ENCODE results near the gene C1orf116. TPM values are rescaled to one million over a fixed set of nuclear protein-coding genes. Genes with fewer than 3 reads are reported as not detected.

Gene C1orf116
- total RNA-seq, 1 experiment from 2014 or later: 0.52 TPM

DNA sequence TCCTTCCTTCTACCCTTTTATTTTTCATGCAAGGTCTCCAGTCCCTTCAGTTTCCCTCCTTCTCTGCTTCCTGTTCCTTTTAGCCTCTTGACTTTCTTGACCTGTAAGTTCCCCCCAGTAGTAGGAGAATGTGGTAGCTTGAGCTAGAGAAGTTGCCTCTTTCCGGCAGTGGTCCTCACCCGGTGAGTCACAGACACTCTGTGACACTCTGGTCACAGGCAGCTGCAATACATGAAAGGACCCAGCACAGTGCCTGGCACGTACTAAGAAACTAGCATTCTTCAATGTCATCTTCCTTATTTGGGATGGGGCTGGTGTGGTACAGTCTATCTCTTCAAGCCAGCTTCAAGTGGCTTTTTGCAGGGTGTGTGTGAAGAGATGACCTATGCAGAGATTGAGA, 36.5 kb upstream of the C1orf116 start:
- Histone ChIP-seq H3K36me3 (replicated peaks; ENCODE audit: control insufficient read depth, insufficient read depth, low read length) (peaks cover 13% of the 10 kb centered on the region), H3K4me3 (ENCODE audit: insufficient read depth, low read depth, low read length) (no peak overlapping the region)
- no peak for DNase-seq

GRCh38 chr1:207067665-207068064, 35.1 kb upstream of the C1orf116 start:
- Histone ChIP-seq H3K4me3 (ENCODE audit: insufficient read depth, low read depth, low read length) (no peak overlapping the region), H3K27me3 (ENCODE audit: control insufficient read depth, insufficient read depth, low read length) (no peaks in the 10 kb centered on the region), H3K36me3 (replicated peaks; ENCODE audit: control insufficient read depth, insufficient read depth, low read length) (peaks cover 20% of the 10 kb centered on the region)
- DNase-seq: no peak

More for the DNA sequence above, 36.5 kb upstream of the C1orf116 start:
- no peaks in the 10 kb centered on the region for H3K27me3 ChIP-seq (ENCODE audit: control insufficient read depth, insufficient read depth, low read length)

GRCh38 chr1:207067185-207067584, 34.6 kb upstream of the C1orf116 start:
- DNase-seq: no peak
- Histone ChIP-seq H3K27me3 (ENCODE audit: control insufficient read depth, insufficient read depth, low read length) (no peaks in the 10 kb centered on the region), H3K36me3 (replicated peaks; ENCODE audit: control insufficient read depth, insufficient read depth, low read length) (peaks cover 19% of the 10 kb centered on the region), H3K4me3 (ENCODE audit: insufficient read depth, low read depth, low read length) (no peak overlapping the region)

DNA sequence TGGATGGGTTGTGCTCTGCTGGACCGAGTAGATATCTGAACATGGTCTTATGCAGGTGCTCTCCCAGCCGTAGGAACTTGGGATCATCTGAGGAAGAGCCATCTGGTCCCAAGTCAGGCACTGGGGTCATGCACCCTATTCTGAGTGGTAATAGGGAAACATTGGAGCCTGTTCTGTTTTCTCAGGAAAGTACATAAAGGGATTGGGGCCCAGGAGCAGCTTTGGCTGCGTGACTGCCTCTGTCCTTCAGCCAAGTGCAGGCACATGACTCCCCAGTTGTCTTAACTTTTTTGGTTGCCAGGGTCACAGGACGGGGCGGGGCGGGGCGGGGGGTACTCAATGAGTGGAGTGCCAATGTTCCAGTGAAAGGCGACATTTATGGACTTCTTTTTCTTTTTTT, 32.0 kb upstream of the C1orf116 start:
- H3K4me3 ChIP-seq (ENCODE audit: insufficient read depth, low read depth, low read length): no peak overlapping the region
- peaks cover 15% of the 10 kb centered on the region for H3K36me3 ChIP-seq (replicated peaks; ENCODE audit: control insufficient read depth, insufficient read depth, low read length)
- H3K27me3 ChIP-seq (ENCODE audit: control insufficient read depth, insufficient read depth, low read length): no peaks in the 10 kb centered on the region
- DNase-seq: no peak

- no peak for DNase-seq
- no peak overlapping the region for H3K4me3 ChIP-seq (ENCODE audit: insufficient read depth, low read depth, low read length)
- peaks cover 13% of the 10 kb centered on the region for H3K36me3 ChIP-seq (replicated peaks; ENCODE audit: control insufficient read depth, insufficient read depth, low read length)
- H3K27me3 ChIP-seq (ENCODE audit: control insufficient read depth, insufficient read depth, low read length): no peaks in the 10 kb centered on the region
Measured at GRCh38 chr1:207063014-207063413, 30.5 kb upstream of the C1orf116 start.

DNA sequence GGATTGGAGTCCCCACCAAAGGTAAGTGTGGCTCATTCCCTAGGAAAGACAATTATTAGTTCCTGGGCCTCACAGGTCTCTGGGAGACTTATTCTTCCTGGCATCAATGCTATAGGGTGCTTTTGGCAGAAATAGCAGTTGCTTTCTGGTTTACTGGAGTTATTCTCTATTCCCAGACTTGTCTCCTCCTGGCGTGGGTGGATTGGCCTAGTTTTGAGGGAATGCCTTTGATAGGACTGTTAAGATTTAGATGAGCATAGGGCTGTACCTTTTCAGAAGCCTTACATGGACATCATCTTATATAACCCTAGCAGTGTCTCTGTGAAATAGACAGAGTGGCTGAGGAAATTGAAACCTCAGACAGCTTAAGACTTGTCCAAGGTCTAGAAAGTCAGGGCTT, 29.5 kb upstream of the C1orf116 start:
- Histone ChIP-seq H3K4me3 (ENCODE audit: insufficient read depth, low read depth, low read length) (no peak overlapping the region), H3K36me3 (replicated peaks; ENCODE audit: control insufficient read depth, insufficient read depth, low read length) (peaks cover 13% of the 10 kb centered on the region), H3K27me3 (ENCODE audit: control insufficient read depth, insufficient read depth, low read length) (no peaks in the 10 kb centered on the region)
- no peak for DNase-seq

DNA sequence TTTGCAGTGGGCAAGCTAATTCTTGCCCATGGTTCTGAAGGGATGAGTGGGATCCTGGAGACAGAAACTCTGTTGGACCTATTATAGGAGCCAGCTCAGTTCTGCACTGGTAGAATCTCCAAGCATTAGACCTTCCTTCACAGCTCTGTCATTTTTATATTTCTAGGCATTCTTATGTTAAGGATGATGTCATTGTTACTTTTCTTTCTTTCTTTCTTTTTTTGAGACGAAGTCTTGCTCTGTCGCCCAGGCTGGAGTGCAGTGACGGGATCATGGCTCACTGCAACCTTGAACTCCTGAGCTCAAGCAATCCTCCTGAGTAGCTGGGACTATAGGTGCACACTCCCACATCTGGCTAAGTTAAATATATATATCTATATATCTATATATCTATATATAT, 28.0 kb upstream of the C1orf116 start:
- no peak for DNase-seq
- Histone ChIP-seq H3K4me3 (ENCODE audit: insufficient read depth, low read depth, low read length) (no peak overlapping the region), H3K27me3 (ENCODE audit: control insufficient read depth, insufficient read depth, low read length) (no peaks in the 10 kb centered on the region), H3K36me3 (replicated peaks; ENCODE audit: control insufficient read depth, insufficient read depth, low read length) (peaks cover 11% of the 10 kb centered on the region)

- DNase-seq: no peak
- Histone ChIP-seq H3K36me3 (replicated peaks; ENCODE audit: control insufficient read depth, insufficient read depth, low read length) (peaks cover 11% of the 10 kb centered on the region), H3K27me3 (ENCODE audit: control insufficient read depth, insufficient read depth, low read length) (no peaks in the 10 kb centered on the region), H3K4me3 (ENCODE audit: insufficient read depth, low read depth, low read length) (no peak overlapping the region)
Measured at GRCh38 chr1:207059881-207060280, 27.3 kb upstream of the C1orf116 start.

- Histone ChIP-seq H3K36me3 (replicated peaks; ENCODE audit: control insufficient read depth, insufficient read depth, low read length) (peaks cover 10% of the 10 kb centered on the region), H3K4me3 (ENCODE audit: insufficient read depth, low read depth, low read length) (no peak overlapping the region), H3K27me3 (ENCODE audit: control insufficient read depth, insufficient read depth, low read length) (no peaks in the 10 kb centered on the region)
- DNase-seq: peak; percentile 62
Measured at GRCh38 chr1:207058878-207059867, 26.6 kb upstream of the C1orf116 start.

- H3K27me3 ChIP-seq (ENCODE audit: control insufficient read depth, insufficient read depth, low read length): no peaks in the 10 kb centered on the region
- no peak overlapping the region for H3K4me3 ChIP-seq (ENCODE audit: insufficient read depth, low read depth, low read length)
- peaks cover 6% of the 10 kb centered on the region for H3K36me3 ChIP-seq (replicated peaks; ENCODE audit: control insufficient read depth, insufficient read depth, low read length)
- DNase-seq: no peak
Measured at GRCh38 chr1:207058252-207058651, 25.7 kb upstream of the C1orf116 start.

DNA sequence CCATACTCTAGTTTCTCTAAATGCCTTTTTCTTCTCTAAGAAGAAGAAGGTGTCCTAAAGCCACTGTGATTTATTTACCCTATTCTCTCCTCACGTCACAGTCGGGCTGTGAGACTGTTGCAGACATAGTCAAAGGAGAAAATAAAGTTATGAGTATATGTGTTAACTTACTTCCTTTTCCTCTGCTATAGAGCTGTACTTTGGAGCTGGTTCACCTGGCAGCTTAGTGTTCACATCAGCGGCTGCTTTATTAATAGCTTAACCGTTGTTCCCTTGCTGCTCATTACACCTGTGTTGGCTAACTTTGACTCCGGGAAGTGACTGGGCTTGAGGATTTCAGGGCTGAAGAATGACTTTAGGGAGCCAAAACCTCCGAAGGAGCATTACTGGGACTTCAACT, 24.1 kb upstream of the C1orf116 start:
- Histone ChIP-seq H3K27me3 (ENCODE audit: control insufficient read depth, insufficient read depth, low read length) (no peaks in the 10 kb centered on the region), H3K4me3 (ENCODE audit: insufficient read depth, low read depth, low read length) (no peak overlapping the region), H3K36me3 (replicated peaks; ENCODE audit: control insufficient read depth, insufficient read depth, low read length) (no peaks in the 10 kb centered on the region; the same call in 1 of the 2 replicates)
- no peak for DNase-seq

DNA sequence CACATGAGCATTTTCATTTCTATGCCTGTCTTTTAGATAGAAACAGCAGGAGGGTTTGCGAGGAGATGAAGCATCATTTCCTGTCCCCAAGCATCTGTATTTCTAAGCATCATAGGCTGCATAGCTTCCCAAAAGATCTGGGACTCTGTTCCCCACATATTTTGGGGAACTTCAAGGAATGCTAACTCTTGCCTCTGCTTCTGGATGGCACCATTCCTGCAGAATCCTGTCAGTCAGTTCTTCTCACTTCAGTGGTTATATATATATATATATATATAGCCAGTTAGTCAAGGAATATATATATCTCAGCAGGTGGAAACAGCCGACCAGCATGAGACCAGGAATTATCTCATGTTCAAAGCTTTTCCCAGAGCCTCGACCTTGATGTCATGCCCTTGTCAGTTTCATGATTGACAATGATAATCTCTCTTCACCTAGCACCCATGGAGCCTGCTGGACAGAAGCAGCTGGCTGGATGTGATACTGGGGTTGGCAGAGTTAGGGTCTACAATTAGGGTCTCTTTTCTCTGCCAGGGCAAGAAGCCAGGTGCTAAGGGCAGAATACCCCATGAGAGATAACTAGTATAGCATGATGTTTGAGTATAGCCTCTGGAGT, 22.9 kb upstream of the C1orf116 start:
- Histone ChIP-seq H3K4me3 (ENCODE audit: insufficient read depth, low read depth, low read length) (no peak overlapping the region), H3K36me3 (replicated peaks; ENCODE audit: control insufficient read depth, insufficient read depth, low read length) (no peaks in the 10 kb centered on the region; the same call in 1 of the 2 replicates), H3K27me3 (ENCODE audit: control insufficient read depth, insufficient read depth, low read length) (no peaks in the 10 kb centered on the region)
- DNase-seq: no peak

GRCh38 chr1:207054491-207054890, 21.9 kb upstream of the C1orf116 start:
- no peak overlapping the region for H3K4me3 ChIP-seq (ENCODE audit: insufficient read depth, low read depth, low read length)
- no peaks in the 10 kb centered on the region for H3K27me3 ChIP-seq (ENCODE audit: control insufficient read depth, insufficient read depth, low read length)
- DNase-seq: no peak

DNA sequence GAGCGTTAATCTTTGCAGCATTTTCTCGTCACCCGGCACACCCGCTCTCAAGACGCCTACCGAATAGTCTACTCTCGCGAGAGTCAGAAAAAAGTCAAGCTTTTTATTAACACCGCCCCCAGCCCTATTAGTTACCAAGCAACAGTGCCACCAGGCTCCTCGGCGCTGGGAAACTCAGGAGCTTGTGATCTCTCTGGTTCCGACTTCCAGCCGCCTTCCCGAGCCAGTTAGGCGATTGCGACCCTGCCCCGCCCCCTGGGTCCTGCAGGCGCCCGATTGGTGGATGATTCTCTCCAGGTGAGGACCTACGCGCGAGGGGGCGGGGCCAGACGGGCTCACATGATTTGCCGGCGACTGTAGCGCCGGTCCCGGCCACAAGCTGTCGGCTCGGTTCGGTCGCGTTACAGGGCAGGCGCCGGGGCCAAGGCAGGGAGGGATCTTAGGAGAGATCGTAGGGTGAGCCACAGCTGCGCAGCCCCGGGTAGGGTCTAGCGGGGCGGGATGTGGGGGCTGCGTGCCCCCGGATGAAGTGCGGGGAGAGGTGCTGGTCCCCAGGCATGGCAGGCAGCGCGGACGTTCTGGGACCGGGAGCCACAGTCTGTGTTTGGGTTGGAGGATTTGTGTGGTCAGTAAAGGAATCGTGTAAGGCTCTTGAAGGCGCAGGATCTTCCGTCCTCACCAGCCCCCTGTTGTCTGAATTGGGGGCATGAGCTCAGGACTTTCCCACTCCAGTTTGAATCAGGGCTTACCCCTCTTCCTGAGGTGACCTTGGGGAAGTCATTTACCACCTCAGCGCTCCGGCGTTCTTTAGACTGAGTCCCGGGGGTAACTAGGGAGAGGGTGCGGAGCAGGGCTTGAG, 20.6 kb upstream of the C1orf116 start, which contains the start of gene PFKFB2:
Gene PFKFB2 (plus strand): TSS at position 365 of the 859 bp plus-strand sequence. CDS start 1,443 bp downstream, outside the sequence.
- H3K36me3 ChIP-seq (replicated peaks; ENCODE audit: control insufficient read depth, insufficient read depth, low read length): peaks cover 8% of the 10 kb centered on the region
- H3K4me3 ChIP-seq (ENCODE audit: insufficient read depth, low read depth, low read length): peak within 1 kb of the TSS; percentile 92
- DNase-seq: peak; percentile 95
- no peaks in the 10 kb centered on the region for H3K27me3 ChIP-seq (ENCODE audit: control insufficient read depth, insufficient read depth, low read length)

More at GRCh38 chr1:207054491-207054890, 21.9 kb upstream of the C1orf116 start:
- no peaks in the 10 kb centered on the region; the same call in 1 of the 2 replicates for H3K36me3 ChIP-seq (replicated peaks; ENCODE audit: control insufficient read depth, insufficient read depth, low read length)
